NOMO-1 (cell line): ENCODE data around the gene CEP72.
"Not testable (repeated sequence)": the region's sequence is repeated elsewhere in the genome, so short reads cannot be mapped to it uniquely, and the experiment has no call there.

Experiments
- DNase-seq, 2 experiments: peaks; one replicate each; lab custom pipeline; 2025; ENCODE audit not compliant: unreplicated experiment in 2 of 2; lab: John Stamatoyannopoulos, UW

The CEP72 gene

GRCh38 chr5:612498-613424, 621 bp downstream of the CEP72 start:
- DNase-seq = peak; percentile 34 to 56

DNA sequence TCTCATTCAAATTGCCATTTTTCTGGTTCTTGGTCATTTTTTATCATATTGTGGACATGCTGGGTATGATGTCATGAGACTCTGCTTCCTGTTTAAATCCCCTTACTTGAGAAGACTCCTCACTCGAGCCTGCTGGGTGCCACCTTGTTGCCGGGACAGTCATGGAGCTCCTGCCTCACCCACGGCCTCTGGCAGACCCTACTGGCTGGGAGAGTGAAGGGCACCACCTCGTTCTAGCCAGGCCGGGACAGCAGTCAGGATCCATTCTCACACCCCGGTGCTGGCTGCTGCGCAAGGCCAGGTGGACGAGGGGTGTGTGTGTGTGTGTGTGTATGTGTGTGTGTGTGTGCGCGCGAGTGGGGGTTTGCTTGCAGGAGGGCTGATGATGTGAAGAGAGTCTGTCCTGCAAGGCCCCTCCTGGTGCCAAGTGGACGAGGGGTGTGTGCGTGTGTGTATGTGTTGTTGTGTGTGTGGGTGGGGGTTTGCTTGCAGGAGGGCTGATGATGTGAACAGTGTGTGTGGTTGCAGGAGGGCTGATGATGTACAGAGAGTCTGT, 4.4 kb downstream of the CEP72 start:
- no peak for DNase-seq

GRCh38 chr5:617896-618295, 5.8 kb downstream of the CEP72 start:
- DNase-seq = no peak

DNA sequence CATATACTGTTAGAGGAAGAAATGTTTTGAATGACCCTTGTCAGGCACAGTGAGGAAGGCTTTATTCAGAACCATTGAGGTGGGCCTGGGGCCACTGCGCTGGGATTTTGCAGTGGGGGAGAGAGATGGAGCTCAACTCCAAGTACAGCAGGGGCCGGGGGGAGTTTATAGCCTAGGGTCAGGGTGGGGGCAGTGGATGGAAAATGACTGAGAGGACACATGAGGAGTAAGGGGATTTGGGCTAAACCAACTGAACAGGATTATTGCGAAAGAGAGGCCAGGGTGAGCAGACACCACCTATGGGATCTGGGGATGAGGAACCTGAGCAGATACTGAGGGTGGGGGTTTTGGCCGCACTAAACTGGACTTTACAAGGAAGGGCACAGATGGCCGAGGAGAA, 6.3 kb downstream of the CEP72 start:
- no peak for DNase-seq

DNA sequence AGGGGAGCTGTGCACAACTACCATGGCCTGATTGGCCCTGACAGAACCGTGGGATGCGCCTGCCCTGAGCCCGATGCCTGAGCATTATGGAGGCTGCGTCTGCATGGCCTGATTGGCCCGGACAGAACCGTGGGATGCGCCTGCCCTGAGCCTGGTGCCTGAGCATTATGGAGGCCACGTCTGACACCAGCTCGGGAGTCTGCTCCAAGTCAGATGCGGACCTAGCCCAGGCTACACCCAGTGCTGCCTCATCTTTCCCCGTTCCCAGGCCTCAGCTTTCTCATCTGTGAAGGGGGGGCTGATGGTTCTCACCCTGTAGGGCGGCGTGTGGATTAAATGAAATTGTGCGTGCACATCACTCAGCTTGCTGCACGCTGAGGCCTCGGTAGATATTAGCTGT, 7.3 kb downstream of the CEP72 start:
- no peak for DNase-seq

- DNase-seq = no peak
Measured at GRCh38 chr5:620152-620551, 8.0 kb downstream of the CEP72 start.

DNA sequence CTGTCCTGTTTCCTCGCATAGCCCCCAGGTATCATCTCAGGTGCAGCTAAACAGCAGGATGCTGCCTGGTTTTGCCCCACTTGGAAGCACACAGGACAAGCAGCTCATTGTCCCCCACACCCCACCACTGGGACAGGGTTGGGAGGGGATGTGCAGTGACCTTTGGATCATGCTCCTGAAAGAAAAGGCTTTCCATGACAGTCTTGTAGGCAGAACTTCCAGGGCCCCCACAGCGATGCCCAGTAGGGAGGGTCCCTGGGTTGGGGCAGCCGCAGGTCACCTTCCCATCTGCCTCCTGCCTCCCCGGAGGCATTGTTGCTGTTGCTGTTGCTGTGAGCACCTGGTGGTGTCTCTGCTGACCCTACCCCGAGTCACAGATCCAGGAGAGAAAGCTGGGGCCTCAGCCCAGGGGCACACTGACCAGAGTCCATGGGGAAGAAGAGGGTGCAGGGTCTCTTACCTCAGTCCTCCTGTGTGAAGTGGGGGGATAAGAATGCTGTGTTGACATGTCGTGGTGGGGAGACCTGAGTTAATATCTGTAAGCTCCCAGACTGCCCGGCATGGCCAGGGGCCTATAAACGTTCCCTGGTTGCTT, 8.5 kb downstream of the CEP72 start:
- DNase-seq = no peak

- no peak for DNase-seq
Measured at GRCh38 chr5:621341-621761, 9.2 kb downstream of the CEP72 start.

- no peak for DNase-seq
Measured at GRCh38 chr5:622359-622758, 10.2 kb downstream of the CEP72 start.

- no peak for DNase-seq
Measured at GRCh38 chr5:622946-623522, 10.9 kb downstream of the CEP72 start.

- DNase-seq = no peak
Measured at GRCh38 chr5:623531-623930, 11.4 kb downstream of the CEP72 start.

DNA sequence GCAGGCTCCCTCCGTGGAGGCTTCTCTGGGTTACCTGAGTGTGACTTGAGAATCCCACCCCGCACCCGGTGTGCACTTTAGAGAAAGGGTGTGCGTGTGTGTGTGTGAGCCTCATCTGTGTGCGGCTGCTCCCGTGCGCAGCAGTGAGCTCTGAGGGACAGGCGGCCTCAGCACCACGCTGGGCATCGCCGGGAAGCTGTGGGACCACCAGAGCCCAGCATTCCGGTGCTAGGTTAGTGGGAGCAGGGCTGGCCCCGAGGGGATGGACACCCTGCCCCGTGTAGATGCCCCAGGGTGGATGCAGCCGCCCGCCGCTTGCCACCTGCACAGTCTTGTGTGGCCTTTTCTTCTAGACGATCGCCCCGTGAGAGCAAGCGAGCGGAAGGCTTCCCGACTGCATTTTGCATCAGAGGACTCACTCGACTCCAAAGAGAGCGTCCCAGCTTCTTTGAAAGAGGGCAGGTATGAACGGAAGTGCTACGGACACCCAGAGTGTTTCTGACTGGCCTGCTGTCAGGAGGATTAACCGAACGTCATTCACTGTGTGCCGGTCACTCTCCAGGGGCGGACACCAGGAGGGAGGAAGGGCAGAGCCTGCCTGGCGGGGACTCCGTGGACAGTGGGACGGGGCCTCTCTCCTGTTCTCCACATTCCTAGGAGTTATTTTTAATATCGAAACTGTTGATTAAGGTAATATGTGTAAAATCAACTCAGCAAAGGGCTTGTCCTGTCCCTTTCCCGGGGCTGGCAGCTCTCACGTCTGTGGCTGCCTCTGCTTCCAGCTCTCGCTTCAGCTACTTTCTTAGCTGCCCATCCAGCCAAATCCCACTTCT, 12.2 kb downstream of the CEP72 start:
- DNase-seq = no peak

GRCh38 chr5:624951-625230, 12.8 kb downstream of the CEP72 start:
- DNase-seq = no peak

- DNase-seq = no peak
Measured at GRCh38 chr5:625516-625915, 13.4 kb downstream of the CEP72 start.

DNA sequence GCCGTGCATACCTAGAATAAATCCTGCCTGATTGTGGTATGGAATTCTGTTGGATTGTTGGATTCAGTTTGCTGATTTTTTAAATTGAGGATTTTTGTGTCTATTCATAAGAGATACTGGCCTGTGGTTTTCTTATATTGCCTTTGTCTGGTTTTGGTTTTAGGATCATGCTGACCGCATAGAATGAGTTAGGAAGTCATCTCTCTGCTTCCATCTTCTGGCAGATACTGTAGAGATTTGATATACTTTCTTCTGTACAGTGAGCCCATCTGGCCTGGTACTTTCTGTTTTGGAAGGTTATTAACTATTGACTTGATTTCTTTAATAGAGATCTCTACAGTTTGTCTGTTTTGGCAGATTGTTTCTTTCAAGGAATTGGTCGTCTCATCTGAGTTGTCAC, 14.7 kb downstream of the CEP72 start:
- peak in 1 of 2 experiments; percentile 34 for DNase-seq

DNA sequence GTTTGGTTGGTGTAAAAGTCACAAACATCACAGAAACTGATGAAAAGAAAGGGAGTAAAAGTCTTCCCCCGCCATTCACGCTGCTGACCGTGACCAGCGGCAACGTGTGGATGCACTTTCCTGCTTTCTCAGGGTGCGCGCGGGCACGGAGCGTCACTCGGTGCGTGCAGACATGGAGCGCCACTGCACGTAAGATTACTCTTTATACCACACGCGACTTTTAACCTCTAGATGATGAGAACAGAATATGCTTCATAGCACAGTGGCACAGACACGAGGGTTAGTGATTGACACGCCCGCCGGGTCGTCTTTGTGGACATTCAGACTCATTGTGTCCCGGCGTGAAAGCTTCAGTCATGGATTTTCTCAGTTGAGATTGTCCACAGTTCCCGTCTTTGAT, 15.7 kb downstream of the CEP72 start:
- no peak for DNase-seq

GRCh38 chr5:628351-629205, 16.4 kb downstream of the CEP72 start:
- DNase-seq = not testable (repeated sequence)

- no peak for DNase-seq
Measured at GRCh38 chr5:633501-633955, 21.4 kb downstream of the CEP72 start.

GRCh38 chr5:634191-634590, 22.1 kb downstream of the CEP72 start:
- DNase-seq = no peak
